ENCODE data around the gene SBSN.

The SBSN gene

GRCh38 chr19:35563207-35563829 lies 35.2 kb upstream of the SBSN start, which contains the start of gene ATP4A:
ATP4A (minus strand) TSS chr19:35563658; CDS start chr19:35563629, 29 bp downstream.
- ChIA-PET CTCF (interaction anchor here (1.0 kb wide), 1 partner anchor 14 kb away, joined by 5 read pairs; no protein-coding TSS in a partner anchor), POLR2A (no interaction called here)
- TF ChIP-seq, protein P1, sequence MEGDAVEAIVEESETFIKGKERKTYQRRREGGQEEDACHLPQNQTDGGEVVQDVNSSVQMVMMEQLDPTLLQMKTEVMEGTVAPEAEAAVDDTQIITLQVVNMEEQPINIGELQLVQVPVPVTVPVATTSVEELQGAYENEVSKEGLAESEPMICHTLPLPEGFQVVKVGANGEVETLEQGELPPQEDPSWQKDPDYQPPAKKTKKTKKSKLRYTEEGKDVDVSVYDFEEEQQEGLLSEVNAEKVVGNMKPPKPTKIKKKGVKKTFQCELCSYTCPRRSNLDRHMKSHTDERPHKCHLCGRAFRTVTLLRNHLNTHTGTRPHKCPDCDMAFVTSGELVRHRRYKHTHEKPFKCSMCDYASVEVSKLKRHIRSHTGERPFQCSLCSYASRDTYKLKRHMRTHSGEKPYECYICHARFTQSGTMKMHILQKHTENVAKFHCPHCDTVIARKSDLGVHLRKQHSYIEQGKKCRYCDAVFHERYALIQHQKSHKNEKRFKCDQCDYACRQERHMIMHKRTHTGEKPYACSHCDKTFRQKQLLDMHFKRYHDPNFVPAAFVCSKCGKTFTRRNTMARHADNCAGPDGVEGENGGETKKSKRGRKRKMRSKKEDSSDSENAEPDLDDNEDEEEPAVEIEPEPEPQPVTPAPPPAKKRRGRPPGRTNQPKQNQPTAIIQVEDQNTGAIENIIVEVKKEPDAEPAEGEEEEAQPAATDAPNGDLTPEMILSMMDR (IDR thresholded peaks at IDR 0.05; ENCODE audit: insufficient read depth, low read length, missing control alignments): no peak
- no peak within 1 kb of the TSS for H3K4me3 ChIP-seq (ENCODE audit: low read depth, low read length)
- DNase-seq (ENCODE audit: low read depth, low spot score): no peak

DNA sequence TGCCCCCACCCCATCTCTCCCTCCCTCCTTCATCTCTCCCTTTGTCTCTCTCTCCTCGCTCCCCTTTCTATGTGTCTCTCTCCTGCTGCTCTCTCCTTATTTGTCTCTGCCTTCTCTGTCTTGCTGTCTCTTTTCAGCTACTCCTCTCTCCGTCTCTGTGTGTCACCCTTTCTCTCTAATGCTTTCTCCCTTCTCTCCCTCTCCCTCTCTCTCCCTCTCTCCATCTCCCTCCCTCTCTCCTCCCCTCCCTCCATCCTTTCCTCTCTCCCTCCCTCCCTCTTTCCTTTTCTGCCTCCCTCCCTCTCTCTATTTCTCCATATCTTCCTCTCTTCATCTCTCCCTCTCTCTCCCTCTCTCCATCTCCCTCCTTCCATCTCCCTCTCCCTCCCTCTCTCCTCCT lies 34.7 kb upstream of the SBSN start:
- H3K4me3 ChIP-seq (ENCODE audit: low read depth, low read length): no peak overlapping the region
- ChIA-PET POLR2A (no interaction called here), CTCF (interaction anchor here (1.0 kb wide), 1 partner anchor 13 kb away, joined by 5 read pairs; no protein-coding TSS in a partner anchor)
- TF ChIP-seq, protein P1 (IDR thresholded peaks at IDR 0.05; ENCODE audit: insufficient read depth, low read length, missing control alignments): no peak
- DNase-seq (ENCODE audit: low read depth, low spot score): no peak

- TF ChIP-seq, protein P1 (IDR thresholded peaks at IDR 0.05; ENCODE audit: insufficient read depth, low read length, missing control alignments): no peak
- ChIA-PET CTCF (no interaction called here), POLR2A (no interaction called here)
- no peak overlapping the region for H3K4me3 ChIP-seq (ENCODE audit: low read depth, low read length)
- no peak for DNase-seq (ENCODE audit: low read depth, low spot score)
Measured at GRCh38 chr19:35562336-35562735, 34.2 kb upstream of the SBSN start.

DNA sequence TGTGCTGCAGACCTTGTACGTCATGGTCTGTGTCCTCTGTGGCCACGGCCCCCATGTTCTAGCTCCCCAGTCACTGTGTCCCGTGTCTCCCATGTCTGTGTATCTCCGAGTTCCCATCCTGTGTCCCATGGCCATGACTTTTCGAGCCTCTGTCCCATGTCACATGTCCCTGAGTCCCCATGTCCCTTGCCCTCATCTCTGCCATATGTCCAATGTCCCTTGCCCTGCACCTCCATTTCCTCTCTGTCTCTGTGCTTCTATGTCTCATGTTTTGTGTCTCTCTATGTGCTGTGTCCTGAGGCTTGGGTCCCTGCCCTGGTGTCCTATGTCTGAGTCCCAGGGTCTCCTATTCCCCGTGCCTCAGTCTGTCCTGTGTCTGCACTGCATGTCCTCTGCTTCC lies 33.3 kb upstream of the SBSN start:
- CTCF ChIA-PET: interaction anchor here (5.9 kb wide), 1 partner anchor 13 kb away, joined by 44 read pairs; no protein-coding TSS in a partner anchor
- TF ChIP-seq, protein P1 (IDR thresholded peaks at IDR 0.05; ENCODE audit: insufficient read depth, low read length, missing control alignments): no peak
- no peak overlapping the region for H3K4me3 ChIP-seq (ENCODE audit: low read depth, low read length)
- DNase-seq (ENCODE audit: low read depth, low spot score): no peak
- POLR2A ChIA-PET: no interaction called here

- CTCF ChIA-PET: interaction anchor here (5.9 kb wide), 1 partner anchor 12 kb away, joined by 44 read pairs; no protein-coding TSS in a partner anchor
- no peak for DNase-seq (ENCODE audit: low read depth, low spot score)
- TF ChIP-seq, protein P1 (IDR thresholded peaks at IDR 0.05; ENCODE audit: insufficient read depth, low read length, missing control alignments): no peak
- no peak overlapping the region for H3K4me3 ChIP-seq (ENCODE audit: low read depth, low read length)
- POLR2A ChIA-PET: interaction anchor here (0.5 kb wide), 1 partner anchor 1672 kb away, joined by 5 read pairs; no protein-coding TSS in a partner anchor
Measured at GRCh38 chr19:35560677-35561076, 32.6 kb upstream of the SBSN start.

DNA sequence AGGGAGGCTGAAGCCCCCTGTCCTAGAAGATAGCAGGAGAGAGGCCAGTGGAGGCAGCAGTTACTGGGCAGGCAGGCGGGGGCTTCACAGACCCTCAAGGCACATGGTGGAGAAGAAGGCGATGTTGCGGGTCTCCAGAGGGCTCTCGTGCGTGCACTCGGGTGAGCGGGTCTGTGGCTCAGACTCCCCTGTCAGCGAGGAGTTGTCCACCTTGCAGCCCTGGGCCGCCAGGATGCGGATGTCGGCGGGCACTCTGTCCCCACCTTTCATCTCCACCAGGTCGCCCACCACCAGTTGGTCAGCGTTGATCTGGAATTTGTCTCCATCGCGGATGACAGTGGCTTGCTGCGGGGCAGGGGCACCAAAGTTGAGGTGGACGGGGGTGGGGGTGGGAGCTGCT lies 32.2 kb upstream of the SBSN start:
- H3K4me3 ChIP-seq (ENCODE audit: low read depth, low read length): no peak overlapping the region
- CTCF ChIA-PET: interaction anchor here (5.9 kb wide), 1 partner anchor 12 kb away, joined by 44 read pairs; no protein-coding TSS in a partner anchor
- no peak for DNase-seq (ENCODE audit: low read depth, low spot score)
- POLR2A ChIA-PET: interaction anchor here (0.5 kb wide), 1 partner anchor 1673 kb away, joined by 5 read pairs; no protein-coding TSS in a partner anchor
- TF ChIP-seq, protein P1 (IDR thresholded peaks at IDR 0.05; ENCODE audit: insufficient read depth, low read length, missing control alignments): no peak
